ENCODE data around the gene SPARCL1.
A peak's percentile ranks its signal among the peaks of the same experiment; 100 is the strongest.
"Not testable (repeated sequence)": the region's sequence is repeated elsewhere in the genome, so short reads cannot be mapped to it uniquely, and the experiment has no call there.

SPARCL1 gene, protein sequence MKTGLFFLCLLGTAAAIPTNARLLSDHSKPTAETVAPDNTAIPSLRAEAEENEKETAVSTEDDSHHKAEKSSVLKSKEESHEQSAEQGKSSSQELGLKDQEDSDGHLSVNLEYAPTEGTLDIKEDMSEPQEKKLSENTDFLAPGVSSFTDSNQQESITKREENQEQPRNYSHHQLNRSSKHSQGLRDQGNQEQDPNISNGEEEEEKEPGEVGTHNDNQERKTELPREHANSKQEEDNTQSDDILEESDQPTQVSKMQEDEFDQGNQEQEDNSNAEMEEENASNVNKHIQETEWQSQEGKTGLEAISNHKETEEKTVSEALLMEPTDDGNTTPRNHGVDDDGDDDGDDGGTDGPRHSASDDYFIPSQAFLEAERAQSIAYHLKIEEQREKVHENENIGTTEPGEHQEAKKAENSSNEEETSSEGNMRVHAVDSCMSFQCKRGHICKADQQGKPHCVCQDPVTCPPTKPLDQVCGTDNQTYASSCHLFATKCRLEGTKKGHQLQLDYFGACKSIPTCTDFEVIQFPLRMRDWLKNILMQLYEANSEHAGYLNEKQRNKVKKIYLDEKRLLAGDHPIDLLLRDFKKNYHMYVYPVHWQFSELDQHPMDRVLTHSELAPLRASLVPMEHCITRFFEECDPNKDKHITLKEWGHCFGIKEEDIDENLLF

DNA sequence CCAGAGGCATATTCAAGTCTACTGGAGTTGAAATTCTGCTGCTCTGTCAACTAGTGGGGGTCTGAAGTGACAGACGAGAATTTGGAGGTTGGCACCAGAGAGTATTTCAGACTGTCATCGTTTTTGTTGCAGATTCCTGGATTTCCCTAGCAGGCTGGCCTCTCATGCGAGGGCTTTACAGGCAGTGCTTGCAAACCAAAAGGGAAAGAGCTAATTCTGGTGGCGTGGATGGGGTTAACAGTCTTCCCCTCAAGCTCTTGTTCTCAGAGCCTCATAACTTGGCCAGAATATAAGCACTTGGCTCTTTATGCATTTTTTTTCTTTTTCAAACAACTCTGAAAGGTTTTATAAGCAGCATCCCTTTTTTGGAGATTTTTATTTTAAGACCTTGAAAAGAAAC lies at the start of gene SPARCL1:
TSS of gene SPARCL1 (minus strand) at position 190 of the 400 bp plus-strand sequence. CDS start 29,802 bp downstream, outside the sequence.
- DNase-seq (ENCODE audit: insufficient read length, low spot score) = no peak
- FAIRE-seq = no peak

DNA sequence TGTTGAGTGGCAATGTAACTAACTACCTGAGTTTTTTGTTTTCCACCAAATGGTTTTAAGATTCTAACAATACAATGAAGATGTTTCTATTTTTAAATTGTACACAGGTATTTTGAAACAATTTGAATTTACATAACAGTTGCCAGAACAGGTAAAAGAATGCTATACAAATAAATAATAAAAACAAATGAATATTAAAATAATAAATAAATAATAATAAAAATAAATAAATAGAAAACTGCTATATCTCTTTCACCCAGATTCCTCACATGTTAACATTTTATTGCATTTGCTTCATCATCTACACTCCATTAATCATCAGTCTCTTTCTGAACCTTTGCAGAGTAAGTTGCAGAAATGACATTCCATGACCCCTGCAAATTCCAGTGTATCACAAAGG lies 46.8 kb upstream of the SPARCL1 start:
- FAIRE-seq = no peak
- DNase-seq (ENCODE audit: insufficient read length, low spot score) = no peak

DNA sequence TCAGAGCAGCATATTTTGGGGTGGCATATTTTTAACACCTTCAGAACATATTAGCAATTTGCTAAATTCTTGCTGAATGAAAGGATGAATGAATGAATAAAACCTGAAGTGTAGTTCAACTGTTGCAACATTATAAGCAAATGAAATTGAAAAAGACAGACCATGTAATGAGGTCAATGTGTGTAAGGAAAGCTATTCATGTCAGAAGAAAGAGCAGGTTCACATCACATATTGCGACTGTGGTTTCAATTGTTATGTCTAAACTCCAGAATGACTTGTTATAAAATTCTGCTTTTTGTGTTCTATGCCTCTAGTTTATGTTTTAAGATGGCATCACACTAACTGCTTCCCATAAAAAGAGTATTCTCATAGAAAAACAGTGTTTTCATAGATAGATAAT lies 46.2 kb upstream of the SPARCL1 start:
- FAIRE-seq = no peak
- no peak for DNase-seq (ENCODE audit: insufficient read length, low spot score)

DNA sequence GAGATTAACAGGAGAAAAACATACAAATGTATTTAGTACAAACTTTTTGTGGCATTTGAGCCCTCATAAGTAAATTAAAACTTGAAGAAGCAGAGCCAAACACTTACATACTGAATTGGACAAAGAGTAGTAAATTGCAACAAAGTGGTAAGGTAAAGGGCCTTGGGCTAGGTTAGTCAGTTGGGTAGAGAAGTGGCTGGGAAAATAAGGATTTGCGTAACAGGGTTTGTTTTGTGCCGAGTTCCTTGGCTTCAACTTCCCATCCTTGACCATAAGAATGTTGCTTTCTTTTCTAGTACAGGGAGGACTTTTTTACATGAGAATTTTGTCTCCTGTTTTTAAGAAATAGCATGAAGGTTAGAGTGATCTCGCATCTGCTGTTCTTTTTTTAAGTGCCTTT lies 45.8 kb upstream of the SPARCL1 start:
- FAIRE-seq = no peak
- no peak for DNase-seq (ENCODE audit: insufficient read length, low spot score)

DNA sequence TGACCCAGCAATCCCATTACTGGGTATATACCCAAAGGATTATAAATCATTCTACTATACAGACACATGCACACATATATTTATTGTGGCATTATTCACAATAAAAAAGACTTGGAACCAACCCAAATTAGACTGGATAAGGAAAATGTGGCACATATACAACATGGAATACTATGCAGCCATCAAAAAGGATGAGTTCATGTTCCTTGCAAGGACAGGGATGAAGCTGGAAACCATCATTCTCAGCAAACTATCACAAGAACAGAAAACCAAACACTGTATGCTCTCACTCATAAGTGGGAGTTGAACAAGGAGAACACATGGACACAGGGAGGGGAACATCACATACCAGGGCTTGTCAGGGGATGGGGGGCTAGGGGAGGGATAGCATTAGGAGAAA lies 45.2 kb upstream of the SPARCL1 start:
- FAIRE-seq; DNase-seq (ENCODE audit: insufficient read length, low spot score): not testable (repeated sequence)

DNA sequence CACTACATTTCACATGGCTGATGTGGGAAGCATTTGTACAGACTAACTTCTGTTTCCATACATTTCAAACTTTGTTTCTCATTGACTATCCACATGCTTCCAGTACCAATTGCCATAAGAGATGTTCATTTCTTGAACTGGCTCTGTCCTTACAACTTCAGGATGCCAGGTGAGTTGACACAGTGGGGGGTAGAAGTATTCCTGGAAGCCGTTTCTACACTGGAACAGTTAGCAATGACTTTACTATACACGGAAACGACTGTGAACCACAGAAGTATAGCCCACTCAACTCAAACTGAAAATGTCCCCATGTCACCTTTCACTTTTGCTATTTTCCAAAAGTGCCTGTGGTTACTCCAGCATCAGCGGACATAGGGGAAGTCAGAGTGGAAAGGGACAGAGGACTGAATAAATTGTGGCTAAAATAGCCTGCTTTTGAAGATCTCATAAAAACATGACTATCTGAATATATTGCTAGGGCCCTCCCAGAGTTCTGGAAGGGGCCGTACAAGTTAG lies 41.2 kb upstream of the SPARCL1 start:
- FAIRE-seq = no peak
- DNase-seq (ENCODE audit: insufficient read length, low spot score) = no peak

DNA sequence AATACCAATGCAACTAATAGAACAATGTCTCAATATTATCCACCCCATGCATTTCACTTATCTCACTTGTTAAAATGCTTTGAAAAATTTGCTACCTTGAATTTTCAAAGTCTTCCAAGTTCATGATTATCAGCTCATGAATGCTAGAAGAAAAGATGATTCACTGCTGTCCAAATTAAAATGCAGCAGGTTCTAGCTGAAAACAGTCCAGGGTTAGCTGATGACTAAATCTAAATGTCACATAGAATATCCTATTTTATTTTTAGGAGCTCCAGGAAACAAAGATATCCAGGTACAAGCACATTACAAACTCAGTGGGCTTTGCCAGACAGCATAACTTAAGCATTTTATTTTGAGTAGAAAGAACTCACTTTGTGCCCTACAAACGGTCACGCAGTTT lies 38.0 kb upstream of the SPARCL1 start:
- DNase-seq (ENCODE audit: insufficient read length, low spot score) (no peak), FAIRE-seq (no peak)

DNA sequence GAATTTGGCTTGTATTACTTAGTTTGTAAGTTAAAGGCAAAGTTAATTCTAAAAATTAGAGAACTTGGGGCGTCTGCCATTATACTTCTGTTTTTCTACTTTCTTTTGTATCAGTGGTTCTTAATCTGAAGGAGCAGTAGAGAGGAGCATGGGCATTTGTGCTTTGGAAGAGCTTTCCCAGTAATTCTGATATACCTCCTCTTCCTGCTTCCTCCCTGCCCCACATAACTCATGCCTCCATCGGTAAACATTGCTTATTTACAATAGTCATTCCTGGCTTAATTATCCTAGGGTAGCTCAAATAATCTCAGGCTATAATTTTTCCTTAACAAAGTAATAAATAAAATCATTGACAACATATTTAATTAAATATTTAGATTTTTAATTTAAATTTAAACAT lies 37.1 kb upstream of the SPARCL1 start:
- no peak for DNase-seq (ENCODE audit: insufficient read length, low spot score)

DNA sequence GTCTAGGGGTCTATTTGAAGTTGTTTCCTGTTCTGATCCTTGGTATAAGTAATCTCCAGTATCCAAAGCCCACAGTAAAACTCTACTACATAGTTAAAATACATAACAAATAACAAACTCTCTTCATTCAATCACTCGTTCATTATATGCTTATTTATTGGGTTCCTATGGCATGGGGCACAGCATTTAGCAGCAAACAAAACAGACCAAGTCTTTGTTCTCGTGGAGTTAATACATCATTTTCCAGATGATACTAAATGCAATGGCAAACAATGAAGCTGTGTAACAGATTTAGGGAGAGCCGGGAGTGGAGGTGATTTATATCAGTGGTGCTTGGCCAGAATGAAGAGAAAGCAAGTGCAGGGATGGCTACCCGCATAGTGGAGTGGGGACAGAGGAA lies 36.6 kb upstream of the SPARCL1 start:
- DNase-seq (ENCODE audit: insufficient read length, low spot score) (no peak), FAIRE-seq (no peak)

More for the DNA sequence above, 37.1 kb upstream of the SPARCL1 start:
- no peak for FAIRE-seq

DNA sequence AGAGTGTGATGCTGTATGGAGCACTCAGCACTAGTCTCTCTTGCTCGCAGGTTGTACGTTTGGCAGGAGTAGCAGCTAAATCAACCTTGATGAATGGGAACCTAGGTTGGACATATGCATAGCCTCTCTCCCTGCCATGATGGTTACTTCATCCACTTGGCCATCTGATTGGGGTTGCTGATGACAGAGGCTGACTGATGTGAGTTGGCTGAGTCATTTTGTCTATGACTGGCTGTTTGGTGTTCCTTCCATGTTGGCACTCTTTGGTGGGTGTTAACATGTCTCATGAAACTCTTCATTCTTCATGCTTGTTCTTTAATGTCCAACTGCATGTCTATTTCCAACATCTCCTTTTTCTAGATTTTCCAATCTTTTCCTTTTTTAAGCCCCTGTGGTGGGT lies 31.6 kb upstream of the SPARCL1 start:
- no peak for FAIRE-seq
- no peak for DNase-seq (ENCODE audit: insufficient read length, low spot score)

DNA sequence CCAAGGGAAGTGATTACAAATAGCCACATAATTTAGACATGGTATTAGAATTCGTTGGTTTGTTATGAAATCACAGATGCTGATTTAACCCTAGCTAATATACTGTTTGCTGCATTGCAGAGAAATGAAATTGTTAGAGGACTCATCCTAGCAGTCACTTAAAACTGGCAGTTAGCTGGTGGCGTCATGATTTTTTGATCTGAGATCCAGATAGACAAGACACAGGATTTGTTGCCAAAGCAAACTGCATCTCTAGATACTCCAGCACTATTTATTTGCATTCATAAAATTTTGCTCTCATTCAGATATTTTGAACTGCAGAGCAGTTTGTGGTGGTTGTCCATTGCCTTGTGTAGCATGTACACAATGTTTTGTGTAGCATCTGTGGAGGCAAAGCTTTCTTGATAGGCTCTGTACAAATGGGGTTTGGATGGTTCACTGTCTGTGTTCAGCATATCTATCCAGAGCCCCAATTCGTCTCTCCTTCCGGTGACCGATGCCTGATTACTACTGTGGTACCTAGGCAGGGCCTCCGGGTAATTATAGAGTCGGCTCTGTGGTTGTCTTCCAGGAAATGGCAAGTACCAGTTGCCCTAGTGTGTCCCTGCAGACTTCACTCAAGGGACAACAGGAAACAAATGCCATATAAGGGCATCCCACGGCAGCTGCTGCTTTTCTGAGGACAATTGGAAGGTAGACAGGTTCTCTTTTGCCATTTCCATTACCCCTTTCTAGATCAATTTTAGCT lies 30.1 kb upstream of the SPARCL1 start:
- FAIRE-seq (peak; percentile 68), DNase-seq (ENCODE audit: insufficient read length, low spot score) (peak; percentile 14)

DNA sequence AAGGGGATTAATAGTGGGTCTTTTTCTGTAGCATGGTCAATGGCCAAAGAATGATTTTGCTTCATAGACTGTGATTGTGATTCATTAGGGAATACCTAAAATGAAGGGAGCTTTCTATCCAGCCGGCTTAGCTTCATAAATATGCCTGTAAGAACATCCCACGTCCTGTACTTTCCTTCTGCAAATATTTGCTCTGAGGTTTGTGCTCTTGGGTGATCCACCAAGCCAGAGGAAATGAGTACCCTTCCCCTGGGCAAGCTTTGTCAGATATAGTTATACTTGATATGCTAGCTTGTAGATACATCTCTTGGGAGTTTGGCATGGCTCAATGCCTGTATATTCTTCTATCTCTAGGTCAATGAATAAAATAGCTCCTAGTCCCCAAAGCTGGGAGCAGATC lies 28.2 kb upstream of the SPARCL1 start:
- no peak for FAIRE-seq
- no peak for DNase-seq (ENCODE audit: insufficient read length, low spot score)

DNA sequence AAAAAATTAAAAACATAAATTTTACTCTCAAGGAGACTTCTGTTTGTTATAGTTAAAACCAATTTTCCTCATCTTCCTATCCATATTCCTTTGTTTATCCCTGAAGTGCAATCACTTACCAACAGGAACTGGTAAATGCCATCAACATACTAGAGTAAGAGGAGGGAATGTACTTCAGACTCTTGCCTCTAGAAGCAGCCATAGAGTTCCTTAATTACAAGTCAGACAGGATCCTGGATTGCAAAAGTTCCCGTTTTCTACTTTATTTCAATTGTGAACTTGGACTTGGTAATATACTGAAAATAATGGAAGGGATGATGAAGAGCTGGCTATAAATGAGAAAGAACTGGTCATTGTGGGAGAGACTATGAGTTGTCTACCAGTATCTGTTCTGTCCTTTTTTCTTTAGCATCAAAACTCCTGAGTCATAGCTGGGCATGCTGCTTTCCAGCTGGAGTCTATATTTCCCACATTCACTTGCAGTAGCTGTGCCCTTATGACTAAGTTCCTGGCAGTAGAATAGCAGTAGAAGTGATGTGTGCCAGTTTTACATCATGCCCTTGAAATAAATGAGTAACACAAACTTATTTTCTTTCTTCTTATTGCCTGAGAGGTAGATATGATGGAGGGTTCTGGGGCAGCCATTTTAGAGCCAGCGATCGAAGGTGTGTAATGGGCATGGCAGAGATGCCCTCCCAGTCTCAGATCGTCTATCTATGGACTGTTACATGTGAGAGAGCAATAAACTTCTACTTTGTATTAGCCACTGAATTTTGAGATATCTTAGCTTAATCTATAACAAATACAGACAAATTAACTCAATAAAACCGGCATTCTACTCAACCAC lies 26.8 kb upstream of the SPARCL1 start:
- DNase-seq (ENCODE audit: insufficient read length, low spot score) = no peak
- no peak for FAIRE-seq

DNA sequence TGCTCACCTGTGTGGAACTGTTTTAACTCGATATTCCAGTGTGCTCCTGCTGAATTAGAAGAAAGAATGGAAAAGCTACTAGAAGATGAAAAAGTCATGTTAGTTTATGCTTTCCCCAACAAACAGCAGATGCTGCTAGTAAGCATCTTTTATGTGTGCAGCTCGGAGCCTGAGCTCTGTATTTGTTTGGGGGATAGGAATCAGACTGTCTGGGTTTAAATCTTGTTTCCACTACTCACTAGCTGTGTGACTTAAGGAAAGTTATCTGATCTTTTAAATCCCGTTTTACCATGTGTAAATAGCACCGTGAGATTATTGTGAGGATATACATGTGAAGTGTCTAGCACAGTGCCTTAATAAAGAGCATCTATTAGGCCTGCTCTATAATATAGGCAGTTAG lies 24.0 kb upstream of the SPARCL1 start:
- no peak for DNase-seq (ENCODE audit: insufficient read length, low spot score)
- no peak for FAIRE-seq

DNA sequence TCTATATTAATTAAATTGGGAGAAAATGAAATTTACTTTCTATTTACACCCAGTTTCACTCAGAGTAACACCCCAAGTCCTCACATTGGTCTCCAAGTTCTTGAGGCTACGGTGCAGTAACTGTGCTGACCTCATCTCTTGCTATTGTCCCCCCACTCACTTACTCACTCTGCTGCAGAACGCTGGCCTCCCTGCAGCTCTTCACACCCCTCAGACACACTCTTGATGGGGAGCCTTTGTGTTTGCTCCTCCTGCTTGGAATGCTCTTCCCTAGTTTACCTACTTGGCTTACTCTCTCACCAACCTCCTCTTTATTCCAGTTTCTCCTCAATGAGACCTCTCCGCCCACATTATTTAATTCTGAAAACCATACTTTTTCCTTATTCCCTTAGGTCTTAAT lies 22.2 kb upstream of the SPARCL1 start:
- DNase-seq (ENCODE audit: insufficient read length, low spot score) (no peak), FAIRE-seq (no peak)

DNA sequence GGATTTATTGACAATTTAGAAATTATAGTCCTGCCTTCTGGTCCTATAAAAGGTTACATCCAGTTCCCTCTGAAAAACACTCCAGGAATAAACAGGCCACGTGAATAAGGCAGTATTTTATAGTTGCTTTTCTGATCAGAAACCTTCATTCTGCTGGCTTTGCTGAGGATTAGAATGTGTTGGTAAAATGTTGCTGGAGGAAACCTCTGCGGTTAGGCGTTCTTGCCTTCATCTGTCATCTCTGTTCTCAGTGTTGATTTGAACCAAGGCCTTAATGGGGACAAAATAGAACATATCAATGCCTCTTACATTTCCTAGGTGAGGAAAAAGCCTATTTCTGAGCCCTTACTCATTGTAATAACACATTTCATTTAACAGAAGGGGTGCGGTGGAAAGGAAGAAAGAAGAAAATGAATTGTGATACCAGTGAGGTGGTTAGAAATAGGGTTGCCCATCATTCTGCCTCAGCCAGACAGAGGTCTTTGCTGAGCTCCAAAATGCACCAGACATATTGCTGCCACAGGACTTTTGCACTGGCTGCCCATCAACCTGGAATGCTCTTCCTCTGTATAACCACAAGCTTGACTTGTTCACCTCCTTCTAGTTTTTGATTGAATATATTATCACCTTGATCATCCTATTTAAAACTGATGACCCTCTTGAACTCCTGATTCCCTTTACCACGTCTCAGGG lies 18.0 kb upstream of the SPARCL1 start:
- DNase-seq (ENCODE audit: insufficient read length, low spot score) (no peak), FAIRE-seq (no peak)

DNA sequence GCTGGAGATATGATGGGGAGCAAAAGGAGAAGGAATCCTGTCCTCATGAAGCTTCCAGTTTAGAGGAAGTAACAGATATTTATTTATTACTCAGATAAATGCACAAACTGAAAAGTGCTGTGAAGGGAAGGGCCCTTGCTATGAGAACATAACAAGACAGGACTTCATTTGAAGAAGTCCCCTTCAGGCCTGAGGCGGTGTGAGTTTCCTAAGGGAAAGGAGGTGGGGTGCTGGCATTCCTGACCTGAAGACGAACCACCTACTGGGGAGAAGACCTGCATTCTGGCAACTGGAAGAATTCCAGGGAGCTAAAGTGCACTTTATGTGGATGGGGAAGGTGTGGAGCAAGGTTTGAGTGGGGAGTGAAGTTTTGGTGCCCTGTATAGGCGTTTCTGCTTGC lies 15.9 kb upstream of the SPARCL1 start:
- DNase-seq (ENCODE audit: insufficient read length, low spot score) = no peak
- no peak for FAIRE-seq

DNA sequence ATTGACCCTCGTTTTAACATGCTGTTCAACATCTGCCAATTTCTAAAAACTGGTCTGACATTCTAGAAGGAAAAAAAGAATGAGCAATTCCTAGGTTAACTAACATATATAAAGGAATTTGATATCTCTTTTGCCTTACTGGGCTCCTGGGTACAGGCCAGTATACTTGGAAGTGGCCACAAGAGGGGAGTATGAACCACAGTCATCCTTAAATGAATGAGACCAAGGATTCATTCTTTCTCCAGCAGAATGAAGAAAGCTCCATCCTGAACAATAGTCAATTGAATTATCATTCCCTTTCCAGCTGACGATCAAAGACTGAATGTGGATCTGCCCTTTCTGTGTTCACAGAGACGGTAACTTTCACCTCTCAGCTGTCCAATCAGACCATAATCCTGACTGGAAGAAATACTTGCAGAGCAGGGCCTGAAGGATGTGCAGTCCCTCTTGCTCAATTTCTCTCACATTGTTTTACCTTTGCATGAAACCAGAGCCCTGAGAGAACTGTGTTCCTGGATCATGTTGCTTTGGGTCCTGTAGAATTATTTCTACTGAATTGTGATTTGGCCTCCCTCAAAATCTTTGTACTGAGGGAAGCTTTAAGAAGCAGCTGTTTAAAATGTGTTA lies 14.8 kb upstream of the SPARCL1 start:
- FAIRE-seq (no peak), DNase-seq (ENCODE audit: insufficient read length, low spot score) (no peak)

DNA sequence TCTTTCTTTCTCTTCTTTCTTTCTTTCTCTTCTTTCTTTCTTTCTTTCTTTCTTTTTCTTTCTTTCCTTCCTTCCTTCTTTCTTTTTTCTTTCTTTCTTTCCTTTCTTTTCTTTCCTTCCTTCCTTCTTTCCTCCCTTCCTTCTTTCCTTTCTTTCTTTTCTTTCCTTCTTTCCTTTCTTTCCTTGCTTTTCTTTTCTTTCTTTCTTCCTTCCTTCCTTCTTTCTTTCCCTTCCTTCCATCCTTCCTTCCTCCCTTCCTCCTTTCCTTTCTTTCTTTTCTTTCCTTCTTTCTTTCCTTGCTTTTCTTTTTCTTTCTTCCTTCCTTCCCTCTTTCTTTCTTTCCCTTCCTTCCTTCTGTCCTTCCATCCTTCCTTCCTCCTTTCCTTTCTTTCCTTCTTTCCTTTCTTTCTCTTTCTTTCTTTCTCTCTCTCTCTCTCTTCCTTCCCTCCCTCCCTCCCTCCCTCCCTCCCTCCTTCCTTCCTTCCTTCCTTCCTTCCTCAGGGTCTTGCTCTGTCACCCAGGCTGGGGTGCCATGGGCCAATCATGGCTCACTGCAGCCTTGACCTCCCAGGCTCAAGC lies 13.6 kb upstream of the SPARCL1 start:
- FAIRE-seq (no peak), DNase-seq (ENCODE audit: insufficient read length, low spot score) (no peak)
